K562 (cell line): Measurements from ENCODE around the gene FMN1. TPM values are rescaled to one million over a fixed set of nuclear protein-coding genes. Genes with fewer than 3 reads are reported as not detected.

Experiments used
- ATAC-seq: fragments of 200-7000 bp; cut with Tn5 transposase; 3 replicates; pipeline ENCODE4 v1.9.1; 2020; ENCODE audit warnings: moderate library complexity
- BruUV-seq: library from RNA; stranded (reverse); fragments of 400-500 nt; replicated peaks from 2 replicates; lab custom pipeline; 2021; lab: Mats Ljungman, UMichigan
- CTCF ChIA-PET: fragments of 300-600 bp; formaldehyde crosslinking; extraction: SDS; loops from one replicate; lab custom pipeline; 2021; ENCODE audit warnings: low intra/inter-chr PET ratio; lab: Yijun Ruan, JAX
- POLR2A ChIA-PET: fragments of 300-600, 350-650 bp; sonication (Branson Sonifier 250); formaldehyde crosslinking; extraction: SDS; loops from one replicate; lab custom pipeline; 2021; ENCODE audit warnings: antibody characterized with exemption, inconsistent platforms; lab: Yijun Ruan, JAX
- DNase-seq, 4 experiments: peaks; one replicate each; pipeline versions ENCODE4 v3.0.0 to v3.0.0-alpha.2; 2011 to 2018; ENCODE audit warnings: low spot score in 3 of 4, mixed read lengths in 3 of 4; ENCODE audit errors: extremely low read depth in 1 of 4
- FAIRE-seq: peaks from 2 replicates; lab custom pipeline; 2011; peaks lifted over from hg19 to GRCh38; lab: Jason Lieb, UNC
- H2AFZ ChIP-seq: 2 replicates; pipeline ENCODE4 v1.6.0; 2011; ENCODE audit warnings: low read depth, low read length, control low read depth, inconsistent platforms
- H3K27ac ChIP-seq: fragments of 200-600 bp; 3 replicates; pipeline ENCODE4 v1.8.0; 2011; ENCODE audit warnings: low read depth, mild to moderate bottlenecking, control low read depth, inconsistent platforms, low read length, moderate library complexity, mixed read lengths; ENCODE audit errors: extremely low read depth
- H3K27me3 ChIP-seq, 2 experiments: fragments of 300-600 bp in 1 of 2; 2 replicates in 1 of 2; 3 replicates in 1 of 2; pipeline versions ENCODE4 v1.6.0 to v1.8.0; 2011; ENCODE audit warnings: inconsistent platforms in 2 of 2, low read length in 2 of 2, mild to moderate bottlenecking in 1 of 2, mixed read lengths in 1 of 2, moderate library complexity in 1 of 2; ENCODE audit not compliant: control insufficient read depth in 2 of 2, insufficient read depth in 2 of 2
- H3K36me3 ChIP-seq: fragments of 300-600 bp; 3 replicates; pipeline ENCODE4 v1.8.0; 2011; ENCODE audit warnings: mild to moderate bottlenecking, low read length, inconsistent platforms; ENCODE audit not compliant: control insufficient read depth, insufficient read depth
- H3K4me1 ChIP-seq, 2 experiments: fragments of 200-600 bp in 1 of 2; replicated peaks in 1 of 2; 2 replicates in 1 of 2; 3 replicates in 1 of 2; pipeline versions ENCODE4 v1.5.1 to v1.8.0; 2011; ENCODE audit warnings: inconsistent platforms in 2 of 2, low read length in 2 of 2, mild to moderate bottlenecking in 1 of 2, mixed read lengths in 1 of 2, moderate library complexity in 1 of 2; ENCODE audit not compliant: control insufficient read depth in 2 of 2, insufficient read depth in 2 of 2
- H3K4me2 ChIP-seq: 2 replicates; pipeline ENCODE4 v1.6.1; 2011; ENCODE audit warnings: low read length, control low read depth, inconsistent platforms, mixed read lengths; ENCODE audit not compliant: insufficient read depth
- H3K4me3 ChIP-seq: fragments of 200-600 bp; sonication (generic), shearing (Covaris generic); 2 replicates; pipeline ENCODE4 v1.5.1; 2016; ENCODE audit warnings: control low read depth, inconsistent platforms
- H3K79me2 ChIP-seq: fragments of 200-600 bp; 3 replicates; pipeline ENCODE4 v1.8.0; 2011; ENCODE audit warnings: low read length, inconsistent platforms; ENCODE audit not compliant: control insufficient read depth, insufficient read depth
- H3K9ac ChIP-seq, 2 experiments: 2 replicates each; pipeline versions ENCODE4 v1.6.0 to v1.6.1; 2011; ENCODE audit warnings: low read depth in 2 of 2, low read length in 2 of 2, control low read depth in 1 of 2, inconsistent platforms in 1 of 2, mild to moderate bottlenecking in 1 of 2, mixed read lengths in 1 of 2; ENCODE audit not compliant: insufficient read depth in 1 of 2
- H3K9me1 ChIP-seq: one replicate; pipeline ENCODE4 v1.6.0; 2011; ENCODE audit warnings: inconsistent platforms, mild to moderate bottlenecking, low read length, moderate library complexity; ENCODE audit not compliant: control insufficient read depth, insufficient read depth
- H3K9me3 ChIP-seq: replicated peaks from 2 replicates; pipeline ENCODE4 v1.5.1; 2011; ENCODE audit warnings: low read depth, low read length, inconsistent platforms; ENCODE audit not compliant: control insufficient read depth, insufficient read depth
- H4K20me1 ChIP-seq: replicated peaks from 2 replicates; pipeline ENCODE4 v1.6.1; 2011; ENCODE audit warnings: low read length, inconsistent platforms, mixed read lengths; ENCODE audit not compliant: control insufficient read depth, insufficient read depth
- CCAR2 ChIP-seq: fragments of 200-400 bp; formaldehyde crosslinking; IDR thresholded peaks from 2 replicates; pipeline ENCODE4 v1.6.1; 2017; ENCODE audit warnings: mild to moderate bottlenecking, low read depth, low read length
- DDX20 ChIP-seq: fragments of 450-650 bp; IDR thresholded peaks from 2 replicates; pipeline ENCODE4 v1.6.1; 2016; ENCODE audit warnings: missing genetic modification characterization, low read depth, mild to moderate bottlenecking, missing compliant biosample characterization, moderate library complexity
- KLF1 ChIP-seq: fragments of 450-650 bp; IDR thresholded peaks from 2 replicates; pipeline ENCODE4 v1.6.1; 2016; ENCODE audit warnings: missing genetic modification characterization, missing compliant biosample characterization
- NUFIP1 ChIP-seq: fragments of 450-650 bp; IDR thresholded peaks from 2 replicates; pipeline ENCODE4 v1.6.1; 2018; ENCODE audit not compliant: partially characterized antibody
- SMAD3 ChIP-seq: fragments of 450-650 bp; formaldehyde crosslinking; conservative IDR thresholded peaks from 2 replicates; pipeline ENCODE4 v1.4.0; 2020; ENCODE audit warnings: mild to moderate bottlenecking
- TAL1 ChIP-seq: fragments of 450-650 bp; IDR thresholded peaks from 2 replicates; pipeline ENCODE4 v1.6.1; 2016; ENCODE audit warnings: mild to moderate bottlenecking
- TBP ChIP-seq: optimal IDR thresholded peaks from 2 replicates; pipeline ENCODE3; 2011; ENCODE audit warnings: low read depth, low read length, improper control_type of control experiment
- TRIM28 ChIP-seq: fragments of 450-650 bp; IDR thresholded peaks from 2 replicates; pipeline ENCODE4 v1.6.1; 2017
- WHSC1 ChIP-seq: IDR thresholded peaks from one replicate; pipeline ENCODE4 v1.6.1; 2012; ENCODE audit warnings: low read length, control low read depth, inconsistent platforms
- ZNF217 ChIP-seq: sonication (generic); formaldehyde crosslinking; IDR thresholded peaks from 2 replicates; pipeline ENCODE4 v1.8.0; 2022; ENCODE audit warnings: mild to moderate bottlenecking, missing genetic modification reagents
- ZNF274 ChIP-seq: IDR thresholded peaks from 2 replicates; pipeline ENCODE4 v1.6.1; 2011; ENCODE audit warnings: low read depth, mild to moderate bottlenecking, low read length, moderate library complexity, borderline replicate concordance
- WGBS: fragments of 100-300 bp; shearing (Covaris generic); methylation state at CpG from one replicate; pipeline ENCODE4 v1.1.6; 2016; ENCODE audit warnings: low coverage, mixed read lengths; ENCODE audit not compliant: insufficient coverage; ENCODE audit errors: missing lambda C conversion rate; 5-methylcytosine and 5-hydroxymethylcytosine counted together
- in situ Hi-C: fragments of 300-500 bp; cut with MboI; formaldehyde crosslinking; loops from 4 replicates; pipeline ENCODE4 v1.15.0; 2018; ENCODE audit warnings: inconsistent platforms, mixed read lengths
- intact Hi-C: fragments of 100-400 bp; cut with micrococcal nuclease; formaldehyde crosslinking; loops from 2 replicates; pipeline ENCODE4 v1.14.2; 2022
- polyA plus RNA-seq, 8 experiments: library from polyadenylated mRNA; depleted of rRNA in 4 of 8; stranded (reverse) in 5 of 8; unstranded in 3 of 8; fragments of >200 nt; fragmentation: Nextera tagmentation in 2 of 8; fragmentation: Illumina TruSeq in 1 of 8; extraction: Ambion mirVana in 2 of 8; extraction: Trizol in 1 of 8; gene quantifications; 2 replicates each; pipeline versions ENCODE4 v1.2.1 to v1.2.3, GENCODE V29; 2011 to 2014; ENCODE audit warnings: inconsistent platforms in 1 of 8, missing spikeins in 1 of 8
- total RNA-seq, 7 experiments: library from RNA; depleted of rRNA in 6 of 7; stranded (reverse); fragments of >200 nt in 6 of 7; fragmentation: Illumina TruSeq in 2 of 7; extraction: Trizol in 2 of 7; gene quantifications; 2 replicates each; pipeline versions ENCODE4 v1.2.1 to v1.2.3, GENCODE V29; 2011 to 2021; ENCODE audit warnings: low replicate concordance in 1 of 7
- TF ChIP-seq, protein P1 (sequence below): IDR thresholded peaks from 3 replicates; pipeline ENCODE4 v1.6.1; 2011; ENCODE audit warnings: borderline replicate concordance, mild to moderate bottlenecking; ENCODE audit not compliant: insufficient read length, insufficient read depth
- TF ChIP-seq, protein P2 (sequence below): fragments of 250-450 bp; sonication (Bioruptor Pico); IDR thresholded peaks from 2 replicates; pipeline ENCODE4 v1.9.0; 2021; ENCODE audit warnings: mild to moderate bottlenecking
- TF ChIP-seq, protein P3 (sequence below): fragments of 250-450 bp; sonication (Bioruptor Pico); IDR thresholded peaks from 2 replicates; pipeline ENCODE4 v1.8.0; 2022; ENCODE audit warnings: moderate library complexity, mild to moderate bottlenecking, inconsistent platforms

The FMN1 gene
- total and polyA plus RNA-seq, 9 of the 15 experiments (the other 6 are each of a cell fraction or from before 2014, with no cell fraction given): 0.03 to 0.07 (median 0.04) TPM; not detected in 6

DNA sequence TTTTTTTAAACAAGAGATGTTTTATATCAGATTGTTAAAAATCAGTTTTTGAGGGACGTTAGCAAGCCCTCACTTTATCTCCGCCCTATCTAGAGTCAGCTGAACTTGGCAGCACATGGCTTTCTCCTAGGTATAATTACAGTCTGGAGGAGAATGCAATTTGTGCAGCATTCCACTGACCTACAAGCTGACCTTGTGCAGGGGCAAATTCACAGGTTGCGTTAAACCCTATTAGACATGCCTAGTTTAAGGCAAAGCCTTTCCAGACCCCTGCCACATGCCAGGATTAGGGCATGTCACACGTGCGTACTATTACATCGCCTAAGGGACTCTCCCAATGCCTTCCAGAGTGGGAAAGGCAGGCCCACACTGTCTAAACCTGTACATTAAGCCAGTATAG is 252.7 kb downstream of the FMN1 start:
- no peaks in the 10 kb centered on the region for H3K36me3 ChIP-seq
- no peak overlapping the region for H3K4me3 ChIP-seq
- H3K9me1 ChIP-seq: no peaks in the 10 kb centered on the region
- FAIRE-seq: no peak
- no peaks in the 10 kb centered on the region for H3K9me3 ChIP-seq
- H3K79me2 ChIP-seq: no peaks in the 10 kb centered on the region
- no peaks in the 10 kb centered on the region; a peak in 1 of 5 replicates for H3K27me3 ChIP-seq
- no peaks in the 10 kb centered on the region for H4K20me1 ChIP-seq
- ATAC-seq: no peak
- intact Hi-C loops (no loop called here), in situ Hi-C loops (no loop called here)
- no peaks in the 10 kb centered on the region for H3K4me1 ChIP-seq
- no peak for DNase-seq
- TF ChIP-seq TAL1: no peak
- no peak for TF ChIP-seq KLF1 (tag)
- no peak for TF ChIP-seq NUFIP1
- TF ChIP-seq WHSC1: no peak
- TF ChIP-seq CCAR2: no peak
- TF ChIP-seq ZNF274: no peak
- TF ChIP-seq, protein P1, sequence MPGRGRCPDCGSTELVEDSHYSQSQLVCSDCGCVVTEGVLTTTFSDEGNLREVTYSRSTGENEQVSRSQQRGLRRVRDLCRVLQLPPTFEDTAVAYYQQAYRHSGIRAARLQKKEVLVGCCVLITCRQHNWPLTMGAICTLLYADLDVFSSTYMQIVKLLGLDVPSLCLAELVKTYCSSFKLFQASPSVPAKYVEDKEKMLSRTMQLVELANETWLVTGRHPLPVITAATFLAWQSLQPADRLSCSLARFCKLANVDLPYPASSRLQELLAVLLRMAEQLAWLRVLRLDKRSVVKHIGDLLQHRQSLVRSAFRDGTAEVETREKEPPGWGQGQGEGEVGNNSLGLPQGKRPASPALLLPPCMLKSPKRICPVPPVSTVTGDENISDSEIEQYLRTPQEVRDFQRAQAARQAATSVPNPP: no peak
- TF ChIP-seq TBP: no peak
- TF ChIP-seq TRIM28: no peak
- TF ChIP-seq SMAD3: no peak
- TF ChIP-seq, protein P2, sequence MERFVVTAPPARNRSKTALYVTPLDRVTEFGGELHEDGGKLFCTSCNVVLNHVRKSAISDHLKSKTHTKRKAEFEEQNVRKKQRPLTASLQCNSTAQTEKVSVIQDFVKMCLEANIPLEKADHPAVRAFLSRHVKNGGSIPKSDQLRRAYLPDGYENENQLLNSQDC (CRISPR knock-in tag): no peak
- no peak for TF ChIP-seq ZNF217
- no peak for TF ChIP-seq DDX20
- TF ChIP-seq, protein P3, sequence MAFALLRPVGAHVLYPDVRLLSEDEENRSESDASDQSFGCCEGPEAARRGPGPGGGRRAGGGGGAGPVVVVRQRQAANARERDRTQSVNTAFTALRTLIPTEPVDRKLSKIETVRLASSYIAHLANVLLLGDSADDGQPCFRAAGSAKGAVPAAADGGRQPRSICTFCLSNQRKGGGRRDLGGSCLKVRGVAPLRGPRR (CRISPR knock-in tag): no peak
- ChIA-PET CTCF (no interaction called here), POLR2A (interaction anchor here (0.7 kb wide), 1 partner anchor 247 kb away, joined by 3 read pairs; no protein-coding TSS in a partner anchor)
- BruUV-seq: no TSS peak
- no peak overlapping the region for H3K9ac ChIP-seq
- no peak overlapping the region for H3K27ac ChIP-seq
- 1% methylated on average over 6 of the region's 6 CpGs for WGBS
- no peak overlapping the region for H2AFZ ChIP-seq
- no peak overlapping the region for H3K4me2 ChIP-seq
